Measurements from ENCODE around the gene GPR146.

GPR146 gene

GRCh38 chr7:1011297-1012003 is 32.9 kb upstream of the GPR146 start:
- DNase-seq (ENCODE audit: low read depth in 2 of 2) = no peak

- no peak for DNase-seq (ENCODE audit: low read depth in 2 of 2)
Observed at GRCh38 chr7:1012004-1012715, 32.2 kb upstream of the GPR146 start.

GRCh38 chr7:1012716-1013095 is 31.6 kb upstream of the GPR146 start:
- DNase-seq (ENCODE audit: low read depth in 2 of 2) = no peak

GRCh38 chr7:1013581-1013980 is 30.8 kb upstream of the GPR146 start:
- DNase-seq (ENCODE audit: low read depth in 2 of 2) = no peak

- DNase-seq (ENCODE audit: low read depth in 2 of 2) = no peak
Observed at GRCh38 chr7:1014681-1015080, 29.7 kb upstream of the GPR146 start.

GRCh38 chr7:1015196-1016121 is 28.9 kb upstream of the GPR146 start:
- DNase-seq (ENCODE audit: low read depth in 2 of 2) = no peak

GRCh38 chr7:1016577-1017531 is 27.5 kb upstream of the GPR146 start:
- DNase-seq (ENCODE audit: low read depth in 2 of 2) = no peak

GRCh38 chr7:1017586-1018333 is 26.6 kb upstream of the GPR146 start:
- DNase-seq (ENCODE audit: low read depth in 2 of 2) = no peak

- no peak for DNase-seq (ENCODE audit: low read depth in 2 of 2)
Observed at GRCh38 chr7:1018334-1018695, 26.0 kb upstream of the GPR146 start.

- DNase-seq (ENCODE audit: low read depth in 2 of 2) = no peak
Observed at GRCh38 chr7:1019255-1019785, 25.0 kb upstream of the GPR146 start.

GRCh38 chr7:1019789-1020610 is 24.3 kb upstream of the GPR146 start:
- DNase-seq (ENCODE audit: low read depth in 2 of 2) = no peak

- no peak for DNase-seq (ENCODE audit: low read depth in 2 of 2)
Observed at GRCh38 chr7:1020849-1021251, 23.5 kb upstream of the GPR146 start.

- no peak for DNase-seq (ENCODE audit: low read depth in 2 of 2)
Observed at GRCh38 chr7:1021366-1021765, 23.0 kb upstream of the GPR146 start.

- no peak for DNase-seq (ENCODE audit: low read depth in 2 of 2)
Observed at GRCh38 chr7:1021931-1022330, 22.4 kb upstream of the GPR146 start.

- no peak for DNase-seq (ENCODE audit: low read depth in 2 of 2)
Observed at GRCh38 chr7:1022356-1022755, 22.0 kb upstream of the GPR146 start.

GRCh38 chr7:1022801-1023465 is 21.4 kb upstream of the GPR146 start:
- DNase-seq (ENCODE audit: low read depth in 2 of 2) = no peak

- DNase-seq (ENCODE audit: low read depth in 2 of 2) = no peak
Observed at GRCh38 chr7:1024331-1024841, 20.0 kb upstream of the GPR146 start.

GRCh38 chr7:1024876-1025742 is 19.2 kb upstream of the GPR146 start:
- DNase-seq (ENCODE audit: low read depth in 2 of 2) = no peak

Measured in fibroblast of skin of left biceps (primary cell).